Breast epithelium (tissue), 4 donors: ENCODE measurements around the gene FAM219B. TPM values are rescaled to one million over a fixed set of nuclear protein-coding genes. Genes with fewer than 3 reads are reported as not detected.

Experiments
- DNase-seq, 2 donors: peaks; one replicate each; pipeline ENCODE4 v3.0.0-alpha.2; 2019; ENCODE audit warnings: low spot score in 2 of 2
- H3K27ac ChIP-seq, 2 donors: fragments of 200-600 bp; sonication (generic) in 1 of 2; one replicate each; pipeline ENCODE4 v1.5.1; 2016 to 2019; ENCODE audit warnings: mild to moderate bottlenecking in 1 of 2
- H3K27me3 ChIP-seq, 2 donors: fragments of 200-600 bp; sonication (generic) in 1 of 2; one replicate each; pipeline versions ENCODE4 v1.5.1 to v1.6.0; 2017 to 2019; ENCODE audit warnings: control low read depth in 1 of 2, mild to moderate bottlenecking in 1 of 2
- H3K36me3 ChIP-seq: fragments of 200-600 bp; one replicate; pipeline ENCODE4 v1.5.1; 2019
- H3K4me1 ChIP-seq, 2 donors: fragments of 200-600 bp; sonication (generic); one replicate each; pipeline ENCODE4 v1.5.1; 2016 to 2019; ENCODE audit warnings: control low read depth in 1 of 2
- H3K4me3 ChIP-seq, 3 donors: fragments of 200-600 bp; sonication (generic); 1 replicate in 2 of 3; 2 replicates in 1 of 3; pipeline ENCODE4 v1.5.1; 2016 to 2019; ENCODE audit warnings: mild to moderate bottlenecking in 3 of 3, moderate library complexity in 2 of 3
- H3K9me3 ChIP-seq, 2 donors: fragments of 200-600 bp; sonication (generic) in 1 of 2; one replicate each; pipeline ENCODE4 v1.5.1; 2016 to 2019; ENCODE audit warnings: control low read depth in 1 of 2
- POLR2A ChIP-seq: fragments of 450-650 bp; IDR thresholded peaks from one replicate; pipeline ENCODE4 v1.6.1; 2016; ENCODE audit warnings: antibody characterized with exemption, mild to moderate bottlenecking, moderate library complexity
- POLR2AphosphoS5 ChIP-seq, 3 donors: sonication (generic); formaldehyde crosslinking; IDR thresholded peaks; one replicate each; pipeline ENCODE4 v1.6.1; 2017; ENCODE audit warnings: antibody characterized with exemption in 3 of 3
- intact Hi-C: fragments of 100-400 bp; cut with DNase I; formaldehyde crosslinking; loops from one replicate; pipeline ENCODE4 v1.15.1; 2023; ENCODE audit warnings: low total_unique reads
- total RNA-seq, 3 donors: library from RNA; depleted of rRNA; stranded (reverse); fragments of >200 nt; gene quantifications; one replicate each; pipeline ENCODE4 v1.1.0, GENCODE V29; 2016
- TF ChIP-seq, protein P1 (sequence below), 3 donors: fragments of 450-650 bp; IDR thresholded peaks; one replicate each; pipeline ENCODE4 v1.5.1; 2016 to 2017; ENCODE audit warnings: antibody characterized with exemption in 3 of 3, mild to moderate bottlenecking in 3 of 3, moderate library complexity in 3 of 3

FAM219B gene, protein sequence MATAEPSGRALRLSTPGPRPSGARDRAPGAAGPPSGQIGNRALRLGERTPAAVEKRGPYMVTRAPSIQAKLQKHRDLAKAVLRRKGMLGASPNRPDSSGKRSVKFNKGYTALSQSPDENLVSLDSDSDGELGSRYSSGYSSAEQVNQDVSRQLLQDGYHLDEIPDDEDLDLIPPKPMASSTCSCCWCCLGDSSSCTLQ
- total RNA-seq = 10 to 100 TPM; 51.4 to 72.0 (median 54.1) TPM

DNA sequence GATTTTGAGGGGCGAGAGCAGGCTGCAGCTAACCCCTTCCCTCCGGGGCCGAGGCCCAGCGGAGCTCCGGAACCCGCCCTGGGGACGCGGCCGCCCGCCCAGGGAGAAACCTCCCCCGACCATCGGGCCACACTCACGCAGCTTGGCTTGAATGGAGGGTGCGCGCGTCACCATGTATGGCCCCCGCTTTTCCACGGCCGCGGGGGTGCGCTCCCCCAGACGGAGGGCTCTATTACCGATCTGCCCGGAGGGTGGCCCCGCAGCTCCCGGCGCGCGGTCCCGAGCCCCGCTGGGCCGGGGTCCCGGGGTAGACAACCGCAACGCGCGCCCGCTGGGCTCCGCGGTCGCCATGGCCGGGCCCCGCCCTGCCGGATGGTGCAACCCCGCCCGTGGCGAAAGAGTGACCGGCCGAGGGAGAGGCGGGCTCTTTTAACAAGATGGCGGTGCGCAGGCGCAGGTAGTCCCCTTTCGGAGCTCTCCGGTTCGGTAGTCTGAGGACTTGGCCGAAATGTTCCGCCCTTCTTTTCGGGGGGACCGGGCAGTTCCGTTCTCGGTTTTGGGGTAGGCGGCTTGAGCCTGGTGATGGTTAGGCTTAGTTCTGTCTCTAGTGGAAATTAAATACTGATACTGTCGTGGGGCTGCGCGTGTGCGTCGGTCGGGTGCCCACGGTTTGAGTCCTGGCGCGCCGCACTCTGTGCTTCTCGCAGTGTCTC, at the start of gene FAM219B:
FAM219B (minus strand) TSS at position 402 of the 713 bp plus-strand sequence; CDS start at position 351, 51 bp downstream.
- intact Hi-C loops = no loop called here
- TF ChIP-seq, protein P1, sequence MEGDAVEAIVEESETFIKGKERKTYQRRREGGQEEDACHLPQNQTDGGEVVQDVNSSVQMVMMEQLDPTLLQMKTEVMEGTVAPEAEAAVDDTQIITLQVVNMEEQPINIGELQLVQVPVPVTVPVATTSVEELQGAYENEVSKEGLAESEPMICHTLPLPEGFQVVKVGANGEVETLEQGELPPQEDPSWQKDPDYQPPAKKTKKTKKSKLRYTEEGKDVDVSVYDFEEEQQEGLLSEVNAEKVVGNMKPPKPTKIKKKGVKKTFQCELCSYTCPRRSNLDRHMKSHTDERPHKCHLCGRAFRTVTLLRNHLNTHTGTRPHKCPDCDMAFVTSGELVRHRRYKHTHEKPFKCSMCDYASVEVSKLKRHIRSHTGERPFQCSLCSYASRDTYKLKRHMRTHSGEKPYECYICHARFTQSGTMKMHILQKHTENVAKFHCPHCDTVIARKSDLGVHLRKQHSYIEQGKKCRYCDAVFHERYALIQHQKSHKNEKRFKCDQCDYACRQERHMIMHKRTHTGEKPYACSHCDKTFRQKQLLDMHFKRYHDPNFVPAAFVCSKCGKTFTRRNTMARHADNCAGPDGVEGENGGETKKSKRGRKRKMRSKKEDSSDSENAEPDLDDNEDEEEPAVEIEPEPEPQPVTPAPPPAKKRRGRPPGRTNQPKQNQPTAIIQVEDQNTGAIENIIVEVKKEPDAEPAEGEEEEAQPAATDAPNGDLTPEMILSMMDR (IDR thresholded peaks at IDR 0.05) = no peak
- TF ChIP-seq POLR2A = peak; percentile 27
- peak in 2 of 3 donors; percentile 75 to 85 for TF ChIP-seq POLR2AphosphoS5 (IDR thresholded peaks at IDR 0.05)

DNA sequence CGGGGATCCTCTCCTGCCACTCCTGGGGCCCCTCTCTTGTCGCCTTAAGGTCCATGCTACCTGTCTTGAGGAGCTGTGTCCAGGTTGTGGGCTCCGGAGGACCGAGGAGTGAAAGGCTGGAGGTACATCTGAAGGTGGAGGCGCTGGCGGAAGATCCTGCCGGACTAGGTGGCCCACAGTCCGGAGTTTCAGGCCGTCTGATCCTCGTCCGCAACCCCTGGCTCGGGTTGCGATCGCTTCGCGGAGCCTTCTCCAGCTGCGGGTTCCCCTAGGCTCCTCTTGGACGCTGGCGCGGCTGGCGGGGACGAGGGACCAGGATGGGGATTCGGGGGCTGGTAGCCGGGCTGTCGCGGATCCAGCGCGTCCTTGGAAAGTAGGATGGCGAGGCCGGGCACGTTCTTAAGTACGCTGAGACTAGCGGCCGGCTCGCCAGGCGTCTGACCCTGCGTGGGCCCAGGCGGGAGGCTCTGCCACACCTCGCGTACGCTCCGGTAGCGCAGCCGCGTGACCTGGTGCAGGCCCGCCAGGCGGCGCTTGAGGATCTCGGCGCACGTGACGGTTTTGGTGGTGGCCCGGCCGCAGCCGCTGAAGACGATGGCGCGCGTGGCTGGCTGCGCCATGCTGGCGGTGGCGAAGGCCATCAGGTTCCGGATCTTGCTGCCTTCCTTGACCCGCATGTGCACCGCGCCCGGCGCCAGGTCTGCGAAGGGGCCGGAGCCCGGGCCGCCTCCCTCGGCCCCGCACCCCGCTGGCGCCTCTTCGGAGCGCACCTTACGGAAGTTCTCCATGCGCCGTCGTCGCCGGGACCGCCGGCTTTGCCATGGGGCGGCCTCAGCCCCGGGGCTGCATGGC, 49.4 kb upstream of the FAM219B start:
- Histone ChIP-seq H3K36me3 (no peaks in the 10 kb centered on the region), H3K27me3 (no peaks in the 10 kb centered on the region), H3K4me1 (peaks cover 4 to 10% of the 10 kb centered on the region in 2 donors), H3K4me3 (peak overlapping the region; percentile 61 to 86 (median 70)), H3K9me3 (no peaks in the 10 kb centered on the region), H3K27ac (peak overlapping the region; percentile 73 to 90)
- peak; percentile 35 to 68 for DNase-seq
- intact Hi-C loops = loop anchor here (10.0 kb wide), 1 partner anchor 181 kb away; no protein-coding TSS in a partner anchor
- TF ChIP-seq POLR2A (no peak), POLR2AphosphoS5 (IDR thresholded peaks at IDR 0.05) (peak in 1 of 3 donors; percentile 51)
- TF ChIP-seq, protein P1 (IDR thresholded peaks at IDR 0.05) = peak in 2 of 3 donors; percentile 29 to 33

More for the DNA sequence above, at the start of gene FAM219B:
- H3K4me3 ChIP-seq = peak within 1 kb of the TSS; percentile 76 to 98 (median 95)
- H3K9me3 ChIP-seq = no peaks in the 10 kb centered on the region
- peaks cover 2 to 9% of the 10 kb centered on the region in 2 donors for H3K4me1 ChIP-seq
- no peaks in the 10 kb centered on the region for H3K36me3 ChIP-seq
- H3K27ac ChIP-seq = peak within 1 kb of the TSS; percentile 93 to 97
- no peaks in the 10 kb centered on the region for H3K27me3 ChIP-seq
- peak; percentile 86 to 93 for DNase-seq

DNA sequence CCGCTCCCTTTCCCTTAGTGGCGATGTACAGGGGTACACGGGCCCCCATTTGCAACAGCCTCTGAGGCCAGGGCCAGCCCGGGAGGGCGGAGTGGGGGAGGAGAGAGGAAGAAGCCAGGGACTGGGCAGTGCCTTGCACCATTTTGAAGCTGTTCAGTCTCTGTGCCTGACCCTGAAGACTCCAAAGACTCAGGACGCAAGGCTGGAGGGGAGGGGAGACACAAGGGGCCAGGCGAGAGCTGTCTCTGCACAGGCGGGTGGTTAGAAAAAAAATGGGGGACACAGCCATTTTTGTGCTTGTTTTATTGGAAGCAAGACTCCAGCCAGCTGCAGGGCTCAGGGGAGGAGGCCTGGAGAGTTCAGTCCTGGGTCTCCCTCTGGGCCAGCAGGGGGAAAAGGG, 48.4 kb upstream of the FAM219B start:
- Histone ChIP-seq H3K27me3 (no peaks in the 10 kb centered on the region), H3K9me3 (no peaks in the 10 kb centered on the region), H3K27ac (peak overlapping the region in 1 of 2 donors; percentile 90), H3K36me3 (no peaks in the 10 kb centered on the region), H3K4me3 (peak overlapping the region in 2 of 3 donors; percentile 61 to 86), H3K4me1 (peaks cover 4 to 10% of the 10 kb centered on the region in 2 donors)
- TF ChIP-seq POLR2AphosphoS5 (IDR thresholded peaks at IDR 0.05) (no peak), POLR2A (no peak)
- TF ChIP-seq, protein P1 (IDR thresholded peaks at IDR 0.05) = no peak
- intact Hi-C loops = loop anchor here (10.0 kb wide), 1 partner anchor 180 kb away; no protein-coding TSS in a partner anchor
- no peak for DNase-seq

DNA sequence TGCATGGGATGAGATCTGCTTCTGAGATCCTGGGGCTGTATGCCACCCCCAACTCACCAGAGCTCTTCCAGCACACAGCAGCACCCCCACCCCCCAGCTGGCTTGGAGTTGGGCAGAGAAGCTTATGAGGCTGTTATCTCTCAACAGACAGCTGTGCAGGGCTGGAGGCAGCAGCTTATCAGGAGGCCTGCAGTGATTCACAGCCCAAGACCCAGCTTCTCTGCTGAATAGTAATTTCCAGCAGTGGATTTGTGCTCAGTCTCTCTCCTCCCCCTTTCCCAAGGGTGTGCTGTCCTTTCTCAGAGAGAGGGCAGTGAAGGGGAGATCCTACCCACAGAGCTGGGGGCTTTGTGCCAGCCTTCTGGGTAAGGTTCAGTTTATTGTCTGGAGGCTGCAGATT, 47.9 kb upstream of the FAM219B start:
- H3K27ac ChIP-seq = peak overlapping the region in 1 of 2 donors; percentile 19
- H3K36me3 ChIP-seq = no peaks in the 10 kb centered on the region
- TF ChIP-seq, protein P1 (IDR thresholded peaks at IDR 0.05) = no peak
- TF ChIP-seq POLR2AphosphoS5 (IDR thresholded peaks at IDR 0.05) = no peak
- TF ChIP-seq POLR2A = no peak
- H3K9me3 ChIP-seq = no peaks in the 10 kb centered on the region
- DNase-seq = no peak
- H3K4me3 ChIP-seq = peak overlapping the region in 2 of 3 donors; percentile 61 to 86
- H3K4me1 ChIP-seq = peaks cover 4 to 10% of the 10 kb centered on the region in 2 donors
- H3K27me3 ChIP-seq = no peaks in the 10 kb centered on the region
- intact Hi-C loops = loop anchor here (10.0 kb wide), 1 partner anchor 180 kb away; no protein-coding TSS in a partner anchor
